Measurements from ENCODE around the gene ESYT3.

GRCh38 chr3:138390582-138390932 lies 43.9 kb upstream of the ESYT3 start:
- TF ChIP-seq CTCF (conservative IDR thresholded peaks at IDR 0.05) = no peak
- no peak for TF ChIP-seq EZH2 (IDR thresholded peaks at IDR 0.05; ENCODE audit: low read depth)

Measured in PC-9 (cell line).